PFSK-1 (cell line): ENCODE results near the gene ZBTB12.

Source experiments
- POLR2AphosphoS5 ChIP-seq: IDR thresholded peaks from 2 replicates; pipeline ENCODE4 v1.6.1; 2012; ENCODE audit warnings: low read depth, mild to moderate bottlenecking, control low read depth, low read length, moderate library complexity
- TAF1 ChIP-seq: IDR thresholded peaks from 2 replicates; pipeline ENCODE4 v1.6.1; 2012; ENCODE audit warnings: low read length, control low read depth, borderline replicate concordance; ENCODE audit not compliant: insufficient read depth

DNA sequence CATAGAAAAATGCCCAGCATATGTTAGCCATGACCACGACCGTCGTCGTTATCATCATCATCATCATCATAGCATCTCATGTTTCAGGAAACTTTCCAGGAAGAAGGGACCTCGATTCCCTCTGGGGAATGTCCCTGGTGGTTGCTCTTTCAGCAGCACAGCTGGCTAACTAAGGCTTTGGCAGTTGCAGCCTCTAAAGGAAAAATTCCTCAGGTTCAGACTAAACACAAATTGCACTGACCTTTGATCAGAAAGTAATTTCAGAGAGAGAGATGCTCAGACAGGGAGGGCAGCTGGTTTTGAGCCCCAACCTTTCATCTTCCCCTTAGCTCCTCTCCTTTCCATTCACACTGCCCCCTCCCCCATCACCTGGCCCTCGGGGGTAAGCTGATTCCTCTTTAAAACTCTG lies 38.4 kb upstream of the ZBTB12 start:
- no peak for TF ChIP-seq TAF1
- TF ChIP-seq POLR2AphosphoS5, result no peak
